ENCODE data around the gene DTNA. TPM values are rescaled to one million over a fixed set of nuclear protein-coding genes. Genes with fewer than 3 reads are reported as not detected.

Gene DTNA
- total RNA-seq, 1 experiment from 2014 or later: 0.77 TPM

DNA sequence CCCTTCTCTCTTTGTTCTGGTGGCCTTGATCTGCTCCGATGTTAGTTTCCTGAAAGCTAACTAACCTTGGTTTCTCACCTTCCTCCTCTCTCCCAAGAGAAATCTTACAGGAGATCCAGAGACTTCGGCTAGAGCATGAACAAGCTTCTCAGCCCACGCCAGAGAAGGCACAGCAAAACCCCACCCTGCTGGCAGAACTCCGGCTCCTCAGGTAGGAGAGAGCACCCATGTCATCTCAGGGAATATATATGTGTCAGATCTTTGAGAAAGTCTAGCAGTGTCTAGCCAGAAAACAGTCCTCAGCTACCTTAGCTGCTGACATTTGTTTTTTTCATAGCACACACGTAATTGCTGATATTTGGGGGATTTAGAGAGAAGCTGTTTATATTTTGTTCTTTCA is 148.1 kb downstream of the DTNA start:
- TF ChIP-seq, protein P1, sequence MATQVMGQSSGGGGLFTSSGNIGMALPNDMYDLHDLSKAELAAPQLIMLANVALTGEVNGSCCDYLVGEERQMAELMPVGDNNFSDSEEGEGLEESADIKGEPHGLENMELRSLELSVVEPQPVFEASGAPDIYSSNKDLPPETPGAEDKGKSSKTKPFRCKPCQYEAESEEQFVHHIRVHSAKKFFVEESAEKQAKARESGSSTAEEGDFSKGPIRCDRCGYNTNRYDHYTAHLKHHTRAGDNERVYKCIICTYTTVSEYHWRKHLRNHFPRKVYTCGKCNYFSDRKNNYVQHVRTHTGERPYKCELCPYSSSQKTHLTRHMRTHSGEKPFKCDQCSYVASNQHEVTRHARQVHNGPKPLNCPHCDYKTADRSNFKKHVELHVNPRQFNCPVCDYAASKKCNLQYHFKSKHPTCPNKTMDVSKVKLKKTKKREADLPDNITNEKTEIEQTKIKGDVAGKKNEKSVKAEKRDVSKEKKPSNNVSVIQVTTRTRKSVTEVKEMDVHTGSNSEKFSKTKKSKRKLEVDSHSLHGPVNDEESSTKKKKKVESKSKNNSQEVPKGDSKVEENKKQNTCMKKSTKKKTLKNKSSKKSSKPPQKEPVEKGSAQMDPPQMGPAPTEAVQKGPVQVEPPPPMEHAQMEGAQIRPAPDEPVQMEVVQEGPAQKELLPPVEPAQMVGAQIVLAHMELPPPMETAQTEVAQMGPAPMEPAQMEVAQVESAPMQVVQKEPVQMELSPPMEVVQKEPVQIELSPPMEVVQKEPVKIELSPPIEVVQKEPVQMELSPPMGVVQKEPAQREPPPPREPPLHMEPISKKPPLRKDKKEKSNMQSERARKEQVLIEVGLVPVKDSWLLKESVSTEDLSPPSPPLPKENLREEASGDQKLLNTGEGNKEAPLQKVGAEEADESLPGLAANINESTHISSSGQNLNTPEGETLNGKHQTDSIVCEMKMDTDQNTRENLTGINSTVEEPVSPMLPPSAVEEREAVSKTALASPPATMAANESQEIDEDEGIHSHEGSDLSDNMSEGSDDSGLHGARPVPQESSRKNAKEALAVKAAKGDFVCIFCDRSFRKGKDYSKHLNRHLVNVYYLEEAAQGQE (IDR thresholded peaks at IDR 0.05; ENCODE audit: insufficient read depth in 1 of 2, low read depth in 2 of 2, low read length in 1 of 2): no peak
- TF ChIP-seq SIN3A (IDR thresholded peaks at IDR 0.05; ENCODE audit: borderline replicate concordance, insufficient read depth, low read depth, low read length) (no peak), POLR2AphosphoS5 (IDR thresholded peaks at IDR 0.05; ENCODE audit: low read depth, low read length) (no peak), TCF7L2 (IDR thresholded peaks at IDR 0.05; ENCODE audit: low read depth, low read length) (no peak)
- TF ChIP-seq, protein P2, sequence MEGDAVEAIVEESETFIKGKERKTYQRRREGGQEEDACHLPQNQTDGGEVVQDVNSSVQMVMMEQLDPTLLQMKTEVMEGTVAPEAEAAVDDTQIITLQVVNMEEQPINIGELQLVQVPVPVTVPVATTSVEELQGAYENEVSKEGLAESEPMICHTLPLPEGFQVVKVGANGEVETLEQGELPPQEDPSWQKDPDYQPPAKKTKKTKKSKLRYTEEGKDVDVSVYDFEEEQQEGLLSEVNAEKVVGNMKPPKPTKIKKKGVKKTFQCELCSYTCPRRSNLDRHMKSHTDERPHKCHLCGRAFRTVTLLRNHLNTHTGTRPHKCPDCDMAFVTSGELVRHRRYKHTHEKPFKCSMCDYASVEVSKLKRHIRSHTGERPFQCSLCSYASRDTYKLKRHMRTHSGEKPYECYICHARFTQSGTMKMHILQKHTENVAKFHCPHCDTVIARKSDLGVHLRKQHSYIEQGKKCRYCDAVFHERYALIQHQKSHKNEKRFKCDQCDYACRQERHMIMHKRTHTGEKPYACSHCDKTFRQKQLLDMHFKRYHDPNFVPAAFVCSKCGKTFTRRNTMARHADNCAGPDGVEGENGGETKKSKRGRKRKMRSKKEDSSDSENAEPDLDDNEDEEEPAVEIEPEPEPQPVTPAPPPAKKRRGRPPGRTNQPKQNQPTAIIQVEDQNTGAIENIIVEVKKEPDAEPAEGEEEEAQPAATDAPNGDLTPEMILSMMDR (IDR thresholded peaks at IDR 0.05): no peak
- CTCF ChIA-PET: no interaction called here
- no TSS peak for BruUV-seq (replicated peaks)
- Histone ChIP-seq H3K4me3 (ENCODE audit: low read depth in 2 of 2, low read length in 2 of 2) (no peak overlapping the region), H3K36me3 (ENCODE audit: control insufficient read depth, insufficient read depth, low read length) (no peaks in the 10 kb centered on the region), H3K27ac (ENCODE audit: low read length) (no peak overlapping the region), H3K9me3 (ENCODE audit: control insufficient read depth, insufficient read depth, low read depth, low read length) (no peaks in the 10 kb centered on the region), H3K27me3 (ENCODE audit: control insufficient read depth, insufficient read depth, low read length) (0 out of 2 replicates have a peak, but pooled peaks cover 3% of the 10 kb centered on the region), H3K4me1 (ENCODE audit: control insufficient read depth, insufficient read depth, low read length) (no peaks in the 10 kb centered on the region)
- intact Hi-C loops (cut with micrococcal nuclease; ENCODE audit: unreplicated experiment) (no loop called here), in situ Hi-C loops (cut with HindIII; ENCODE audit: low pct_unique_long_range_greater_than_20kb, low sequenced_read_pairs) (no loop called here)
- DNase-seq (ENCODE audit: low read depth, low spot score): no peak
- ATAC-seq: no peak
- POLR2A ChIA-PET: no interaction called here

DNA sequence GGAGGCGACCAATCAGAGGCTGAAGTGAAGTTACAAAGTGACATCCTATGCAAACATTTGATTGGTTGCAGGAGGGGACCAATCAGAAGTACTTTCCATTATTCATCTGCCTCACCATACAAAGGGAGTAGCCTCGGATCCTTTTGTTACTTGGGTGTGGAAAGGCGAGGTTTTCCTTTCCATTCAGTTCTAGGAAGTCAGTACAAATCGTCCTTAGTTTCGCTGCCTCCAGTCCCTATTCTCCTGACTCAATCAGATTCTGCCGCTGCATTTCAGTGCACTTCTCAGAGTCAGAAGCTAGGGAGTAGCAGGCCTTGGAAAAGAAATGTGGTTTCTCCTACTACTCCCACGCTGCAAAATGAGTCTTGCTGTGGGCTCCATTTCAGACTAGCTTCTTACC is 149.4 kb downstream of the DTNA start:
- H3K9me3 ChIP-seq (ENCODE audit: control insufficient read depth, insufficient read depth, low read depth, low read length): no peaks in the 10 kb centered on the region
- BruUV-seq (replicated peaks): no TSS peak
- in situ Hi-C loops (cut with HindIII; ENCODE audit: low pct_unique_long_range_greater_than_20kb, low sequenced_read_pairs): no loop called here
- TF ChIP-seq POLR2AphosphoS5 (IDR thresholded peaks at IDR 0.05; ENCODE audit: low read depth, low read length): no peak
- TF ChIP-seq, protein P2 (IDR thresholded peaks at IDR 0.05): no peak
- no peak for TF ChIP-seq SIN3A (IDR thresholded peaks at IDR 0.05; ENCODE audit: borderline replicate concordance, insufficient read depth, low read depth, low read length)
- no peak for TF ChIP-seq TCF7L2 (IDR thresholded peaks at IDR 0.05; ENCODE audit: low read depth, low read length)
- TF ChIP-seq, protein P1 (IDR thresholded peaks at IDR 0.05; ENCODE audit: insufficient read depth in 1 of 2, low read depth in 2 of 2, low read length in 1 of 2): no peak
- intact Hi-C loops (cut with micrococcal nuclease; ENCODE audit: unreplicated experiment): no loop called here
- 0 out of 2 replicates have a peak, but pooled peaks cover 3% of the 10 kb centered on the region for H3K27me3 ChIP-seq (ENCODE audit: control insufficient read depth, insufficient read depth, low read length)
- no peak for ATAC-seq
- H3K4me3 ChIP-seq (ENCODE audit: low read depth in 2 of 2, low read length in 2 of 2): no peak overlapping the region
- H3K4me1 ChIP-seq (ENCODE audit: control insufficient read depth, insufficient read depth, low read length): no peaks in the 10 kb centered on the region
- CTCF ChIA-PET: no interaction called here
- H3K27ac ChIP-seq (ENCODE audit: low read length): no peak overlapping the region
- POLR2A ChIA-PET: no interaction called here
- no peak for DNase-seq (ENCODE audit: low read depth, low spot score)
- no peaks in the 10 kb centered on the region for H3K36me3 ChIP-seq (ENCODE audit: control insufficient read depth, insufficient read depth, low read length)

All from Panc1 (cell line).